ENCODE data around the gene CSF3R.
A peak's percentile ranks its signal among the peaks of the same experiment; 100 is the strongest.

CSF3R gene

DNA sequence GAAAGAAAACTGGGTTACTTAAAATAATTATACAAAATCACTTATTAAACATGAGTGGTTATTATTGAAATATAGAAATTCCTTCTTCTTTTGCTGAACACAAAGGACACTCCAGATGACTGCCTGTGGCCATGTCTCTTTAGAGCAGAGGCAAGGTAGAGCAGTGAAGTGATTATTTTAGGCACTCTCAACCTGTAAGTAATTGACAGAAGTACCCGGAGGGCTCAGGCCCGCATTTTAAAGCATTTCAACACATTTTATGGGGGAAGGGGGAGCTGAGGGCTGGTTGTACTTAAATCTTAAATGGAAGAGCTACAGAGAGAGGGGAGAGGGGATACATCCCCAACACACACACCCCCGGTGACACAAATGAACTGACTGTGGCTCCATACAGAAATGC is 42.7 kb downstream of the CSF3R start:
- H3K9me3 Mint-ChIP-seq, result no peaks in the 10 kb centered on the region
- H3K27ac Mint-ChIP-seq, result no peak overlapping the region
- DNase-seq (ENCODE audit: low spot score in 2 of 2) (no peak), ATAC-seq (no peak)
- H3K4me1 Mint-ChIP-seq, result no peaks in the 10 kb centered on the region
- H3K36me3 Mint-ChIP-seq, result no peaks in the 10 kb centered on the region
- no peak overlapping the region for H3K4me3 Mint-ChIP-seq

DNA sequence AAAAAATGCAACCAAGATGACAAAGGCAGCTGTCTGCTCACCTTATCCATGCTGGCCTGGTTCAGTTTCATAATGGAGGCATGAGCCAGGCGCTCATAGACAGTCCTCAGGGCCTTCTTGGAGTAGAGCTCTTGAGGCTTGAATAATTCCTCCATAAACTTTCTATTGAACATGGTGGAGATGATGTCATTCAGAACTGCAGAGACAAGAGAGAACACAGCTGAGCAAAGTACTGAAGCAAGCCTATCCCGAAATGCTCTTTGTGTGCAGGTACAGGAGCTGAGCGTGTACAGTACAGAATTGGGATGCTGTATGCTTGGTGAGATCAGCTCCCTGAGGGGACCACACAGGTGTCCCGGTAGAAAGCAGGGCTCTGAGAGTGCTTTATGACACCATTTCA is 44.0 kb downstream of the CSF3R start:
- Mint-ChIP-seq H3K4me3 (no peak overlapping the region), H3K36me3 (no peaks in the 10 kb centered on the region), H3K4me1 (no peaks in the 10 kb centered on the region), H3K9me3 (no peaks in the 10 kb centered on the region), H3K27ac (no peak overlapping the region)
- ATAC-seq (no peak), DNase-seq (ENCODE audit: low spot score in 2 of 2) (no peak)

DNA sequence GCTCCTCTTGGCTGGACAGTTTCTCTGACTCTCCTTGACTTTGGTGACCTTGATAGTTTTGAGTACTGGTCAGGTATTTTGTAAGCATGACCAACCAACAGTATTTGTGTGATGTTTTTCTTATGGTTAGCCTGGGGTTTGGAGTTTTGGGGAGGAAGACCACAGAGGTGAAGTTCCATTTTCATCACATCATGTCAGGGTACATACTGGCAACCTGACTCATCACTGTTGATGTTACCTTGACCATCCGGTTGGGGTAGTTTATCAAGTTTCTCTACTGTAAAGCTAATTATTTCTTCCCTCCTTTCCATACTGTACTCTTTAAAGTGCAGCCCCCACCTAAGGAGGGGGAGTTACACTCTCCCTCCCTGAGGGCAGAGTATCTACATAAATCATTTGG is 45.9 kb downstream of the CSF3R start:
- no peak for ATAC-seq
- no peak for DNase-seq (ENCODE audit: low spot score in 2 of 2)
- no peaks in the 10 kb centered on the region for H3K4me1 Mint-ChIP-seq

DNA sequence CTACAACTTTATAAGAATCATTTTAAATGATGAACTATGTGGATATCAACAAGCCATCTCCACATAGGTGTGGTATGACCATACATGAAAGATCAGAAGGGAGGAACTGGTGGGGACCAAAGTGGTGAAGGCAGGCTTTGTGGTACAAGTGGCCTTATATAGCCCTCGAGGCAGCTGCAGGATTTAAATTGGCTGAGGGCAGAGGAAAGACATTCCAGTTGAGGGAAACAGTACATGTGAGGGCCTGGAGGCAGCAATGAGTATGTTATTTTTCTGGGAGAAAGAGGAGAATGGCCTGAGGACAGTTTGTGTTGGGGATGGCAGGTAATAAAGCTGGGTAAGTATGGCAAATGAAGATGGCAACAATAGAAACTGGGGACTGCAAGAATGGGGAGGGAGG is 49.6 kb downstream of the CSF3R start:
- H3K4me3 Mint-ChIP-seq, result no peak overlapping the region
- H3K9me3 Mint-ChIP-seq, result no peaks in the 10 kb centered on the region
- ATAC-seq, result no peak
- H3K36me3 Mint-ChIP-seq, result no peaks in the 10 kb centered on the region
- no peaks in the 10 kb centered on the region for H3K4me1 Mint-ChIP-seq
- H3K27ac Mint-ChIP-seq, result no peak overlapping the region
- no peak for DNase-seq (ENCODE audit: low spot score in 2 of 2)

More for the DNA sequence above, 45.9 kb downstream of the CSF3R start:
- Mint-ChIP-seq H3K4me3 (no peak overlapping the region), H3K36me3 (no peaks in the 10 kb centered on the region), H3K27ac (no peak overlapping the region), H3K9me3 (no peaks in the 10 kb centered on the region)

DNA sequence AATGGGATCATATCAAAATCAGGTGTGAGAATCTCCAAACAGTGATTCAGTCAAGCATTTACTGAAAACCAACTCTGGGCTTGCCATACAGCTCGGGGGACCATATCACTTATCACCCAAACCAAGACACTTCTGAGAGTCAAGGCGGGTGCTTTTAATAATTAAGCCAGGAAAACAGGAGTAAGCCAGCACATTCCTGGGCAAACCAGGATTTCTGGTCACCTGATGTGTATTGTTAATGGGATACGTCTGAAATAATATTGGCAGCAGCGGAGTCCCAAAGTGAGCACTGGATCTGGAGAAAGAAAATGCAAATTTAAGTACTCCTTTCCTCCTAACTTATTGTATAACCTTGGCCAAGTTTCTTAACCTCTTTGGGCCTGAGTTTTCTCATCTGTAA is 50.1 kb downstream of the CSF3R start:
- no peaks in the 10 kb centered on the region for H3K9me3 Mint-ChIP-seq
- H3K27ac Mint-ChIP-seq, result no peak overlapping the region
- H3K36me3 Mint-ChIP-seq, result no peaks in the 10 kb centered on the region
- no peaks in the 10 kb centered on the region for H3K4me1 Mint-ChIP-seq
- DNase-seq (ENCODE audit: low spot score in 2 of 2) (no peak), ATAC-seq (no peak)
- no peak overlapping the region for H3K4me3 Mint-ChIP-seq

DNA sequence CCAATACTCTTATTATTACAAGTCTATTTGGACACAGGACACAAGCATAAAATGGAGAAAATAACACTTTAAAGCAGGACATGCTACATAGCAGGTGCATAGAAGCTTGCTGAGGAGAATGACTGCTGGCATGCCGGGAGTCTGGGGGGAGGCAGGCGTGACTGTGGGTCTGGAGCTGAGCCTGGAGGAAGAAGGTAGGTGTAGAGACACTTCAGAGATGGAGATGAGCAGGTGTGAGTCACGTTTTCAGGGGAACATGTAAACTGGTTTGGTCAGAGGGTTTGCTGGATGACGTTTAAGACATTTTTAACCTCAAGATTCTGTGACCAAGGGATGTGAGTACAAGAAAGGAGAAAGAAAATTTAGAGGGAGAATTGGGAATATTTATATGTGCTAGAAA is 56.9 kb downstream of the CSF3R start:
- Mint-ChIP-seq H3K4me3 (no peak overlapping the region), H3K36me3 (no peaks in the 10 kb centered on the region), H3K4me1 (peaks cover 19% of the 10 kb centered on the region), H3K27ac (no peak overlapping the region), H3K9me3 (no peaks in the 10 kb centered on the region)
- ATAC-seq, result peak; percentile 82
- no peak for DNase-seq (ENCODE audit: low spot score in 2 of 2)

DNA sequence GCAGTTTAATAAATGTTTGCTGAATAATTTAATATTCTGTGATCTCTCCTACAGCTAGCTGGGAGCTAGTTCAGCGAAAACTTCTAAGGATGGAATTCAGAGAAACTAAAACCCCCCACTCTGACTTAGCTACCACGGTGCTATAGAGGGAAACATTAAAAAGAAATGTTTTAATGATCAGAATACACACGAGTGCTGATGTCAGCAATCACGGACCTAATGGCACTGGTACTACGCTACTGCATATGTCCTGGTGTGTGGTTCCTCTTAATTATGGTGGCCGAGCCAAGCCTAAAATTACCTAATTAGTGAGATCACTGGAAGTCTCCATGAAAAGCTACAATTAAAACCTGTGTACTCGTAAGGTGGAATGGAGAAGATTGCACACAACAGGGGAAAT is 61.1 kb downstream of the CSF3R start:
- Mint-ChIP-seq H3K36me3 (no peaks in the 10 kb centered on the region), H3K9me3 (no peaks in the 10 kb centered on the region), H3K27ac (peak overlapping the region; percentile 91), H3K4me1 (peaks cover 25% of the 10 kb centered on the region), H3K4me3 (no peak overlapping the region)
- ATAC-seq (no peak), DNase-seq (ENCODE audit: low spot score in 2 of 2) (no peak)

DNA sequence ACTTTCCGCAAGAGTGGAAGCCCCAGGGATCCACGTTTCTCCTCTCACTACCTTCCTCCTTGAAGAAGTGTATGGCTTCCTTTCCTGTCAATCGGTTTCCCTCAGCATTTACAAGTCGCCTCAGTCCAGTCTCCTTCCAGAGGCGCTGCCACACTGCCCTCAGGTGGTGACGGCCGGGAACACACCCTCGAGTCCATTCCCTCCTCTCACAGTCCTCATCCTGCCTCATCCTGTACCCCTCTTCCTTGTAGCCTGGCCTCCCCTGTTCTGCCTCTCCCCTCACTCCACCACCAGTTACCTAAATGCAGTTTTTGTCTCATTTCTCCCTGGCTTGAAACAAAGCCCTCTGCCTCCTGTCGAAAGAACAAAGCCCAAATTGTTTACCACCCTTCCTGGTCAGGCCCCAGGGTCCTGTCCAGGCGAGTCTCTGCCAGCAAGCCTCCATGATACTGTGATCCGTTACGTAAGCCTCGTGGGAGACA is 61.8 kb downstream of the CSF3R start:
- Mint-ChIP-seq H3K4me1 (peaks cover 18% of the 10 kb centered on the region), H3K36me3 (no peaks in the 10 kb centered on the region), H3K4me3 (no peak overlapping the region), H3K9me3 (no peaks in the 10 kb centered on the region), H3K27ac (peak overlapping the region; percentile 91)
- ATAC-seq, result peak; percentile 95
- DNase-seq (ENCODE audit: low spot score in 2 of 2), result peak; percentile 95 to 98

DNA sequence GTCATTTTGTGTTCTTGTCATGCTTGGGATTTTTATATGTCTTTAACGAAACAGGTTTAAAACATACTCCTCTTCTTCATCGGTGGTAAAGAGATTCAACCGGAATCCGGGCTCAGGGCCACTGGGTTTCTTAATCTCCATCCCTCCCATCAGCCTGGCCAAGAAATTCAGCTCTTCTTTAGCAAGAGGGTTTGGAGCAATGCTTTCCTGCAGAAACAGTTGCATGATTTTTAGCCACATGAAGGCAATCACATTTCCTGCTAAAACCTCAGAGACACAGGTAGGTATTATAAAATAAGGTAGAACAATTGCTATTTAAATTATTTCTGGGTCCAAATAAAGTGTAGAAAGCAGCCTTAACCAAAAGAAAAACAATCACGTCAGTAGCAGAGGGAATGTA is 62.3 kb downstream of the CSF3R start:
- ATAC-seq (no peak), DNase-seq (ENCODE audit: low spot score in 2 of 2) (no peak)
- no peaks in the 10 kb centered on the region for H3K36me3 Mint-ChIP-seq
- H3K4me1 Mint-ChIP-seq, result peaks cover 14% of the 10 kb centered on the region
- no peak overlapping the region for H3K4me3 Mint-ChIP-seq
- peak overlapping the region; percentile 91 for H3K27ac Mint-ChIP-seq
- no peaks in the 10 kb centered on the region for H3K9me3 Mint-ChIP-seq

DNA sequence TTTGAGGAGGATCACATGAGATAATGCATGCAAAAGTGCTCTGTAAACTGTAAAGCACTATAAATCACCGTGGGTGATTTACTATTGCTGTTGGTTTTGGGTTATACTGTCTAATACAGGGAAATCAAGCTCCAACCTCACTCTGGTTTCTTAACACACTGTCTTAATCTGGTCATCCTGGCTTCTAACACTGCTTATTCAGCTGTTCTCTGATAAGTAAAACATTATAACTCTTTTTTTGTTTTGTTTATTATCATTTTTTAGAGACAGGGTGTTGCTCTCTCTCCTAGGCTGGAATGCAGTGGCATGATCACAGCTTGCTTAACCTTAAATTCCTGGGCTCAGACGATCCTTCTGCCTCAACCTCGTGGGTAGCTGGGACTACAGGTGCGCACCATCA is 63.1 kb downstream of the CSF3R start:
- H3K9me3 Mint-ChIP-seq, result no peaks in the 10 kb centered on the region
- H3K36me3 Mint-ChIP-seq, result no peaks in the 10 kb centered on the region
- ATAC-seq, result no peak
- H3K4me3 Mint-ChIP-seq, result no peak overlapping the region
- DNase-seq (ENCODE audit: low spot score in 2 of 2), result no peak
- H3K4me1 Mint-ChIP-seq, result peaks cover 14% of the 10 kb centered on the region
- H3K27ac Mint-ChIP-seq, result no peak overlapping the region

DNA sequence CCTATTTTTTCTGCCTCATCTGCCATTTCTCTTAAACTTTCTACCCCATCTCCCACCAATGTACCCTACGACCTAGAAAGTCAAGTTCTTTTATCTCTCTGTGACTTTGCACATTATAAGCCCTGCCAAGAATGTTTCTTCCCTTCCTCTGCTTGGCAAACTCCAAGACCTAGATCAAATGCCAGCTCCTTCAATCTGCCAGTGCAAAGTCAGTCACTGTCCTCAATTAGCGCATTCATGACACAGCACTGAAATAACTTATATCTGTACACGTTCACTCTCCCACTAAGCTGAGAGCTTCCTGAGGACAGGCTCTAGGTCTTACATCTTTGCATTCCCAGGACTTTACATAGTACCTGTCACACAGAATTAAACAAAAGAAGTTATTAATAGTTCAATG is 63.6 kb downstream of the CSF3R start:
- H3K36me3 Mint-ChIP-seq, result no peaks in the 10 kb centered on the region
- DNase-seq (ENCODE audit: low spot score in 2 of 2) (no peak), ATAC-seq (no peak)
- H3K27ac Mint-ChIP-seq, result no peak overlapping the region
- H3K9me3 Mint-ChIP-seq, result no peaks in the 10 kb centered on the region
- H3K4me1 Mint-ChIP-seq, result peaks cover 14% of the 10 kb centered on the region
- no peak overlapping the region for H3K4me3 Mint-ChIP-seq

DNA sequence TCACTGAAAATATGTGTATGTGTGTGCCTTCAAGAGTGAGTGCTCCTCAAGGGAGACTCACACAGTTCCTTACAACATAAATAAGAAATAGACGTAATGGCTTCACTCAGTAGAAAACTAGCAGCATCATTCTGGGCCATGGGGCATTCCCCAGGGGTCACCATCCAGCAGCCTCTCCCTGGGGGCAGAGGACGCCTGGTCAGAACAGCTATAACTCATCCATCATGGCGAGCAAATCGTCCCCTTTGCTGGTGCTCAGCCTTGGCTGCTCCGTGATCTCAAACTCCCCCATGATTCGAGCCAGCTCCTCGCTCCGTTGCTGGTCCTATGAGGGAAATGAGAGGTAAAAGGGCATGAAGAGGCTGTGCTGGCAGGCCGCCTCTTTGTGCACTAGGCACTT is 64.8 kb downstream of the CSF3R start:
- no peaks in the 10 kb centered on the region for H3K9me3 Mint-ChIP-seq
- DNase-seq (ENCODE audit: low spot score in 2 of 2) (no peak), ATAC-seq (no peak)
- H3K27ac Mint-ChIP-seq, result peak overlapping the region; percentile 7
- no peak overlapping the region for H3K4me3 Mint-ChIP-seq
- H3K4me1 Mint-ChIP-seq, result peaks cover 14% of the 10 kb centered on the region
- H3K36me3 Mint-ChIP-seq, result no peaks in the 10 kb centered on the region

Measured in stimulated activated effector memory CD8-positive, alpha-beta T cell treated with anti-CD3 and anti-CD28 coated beads, Interleukin-12 subunit alpha, Interleukin-12 subunit beta, amount 100 ng/mL, for 72 hours (primary cell).